HL-60 (cell line): ENCODE data around the gene WDR12.
"Not testable (repeated sequence)": the region's sequence is repeated elsewhere in the genome, so short reads cannot be mapped to it uniquely, and the experiment has no call there.

Source experiments
- DNase-seq, 2 experiments: peaks; one replicate each; pipeline ENCODE4 v3.0.0-alpha.2; 2010 to 2020; ENCODE audit warnings: low read depth in 1 of 2, low spot score in 1 of 2
- H3K27ac ChIP-seq: fragments of 250-450 bp; sonication (Bioruptor Pico); replicated peaks from 2 replicates; pipeline ENCODE4 v1.5.1; 2020; ENCODE audit warnings: mild to moderate bottlenecking, moderate library complexity
- H3K27me3 ChIP-seq: fragments of 250-450 bp; sonication (Bioruptor Pico); 2 replicates; pipeline ENCODE4 v1.5.1; 2021; ENCODE audit warnings: mild to moderate bottlenecking, moderate library complexity; ENCODE audit not compliant: insufficient read depth, poor library complexity, severe bottlenecking
- H3K4me3 ChIP-seq: replicated peaks from 2 replicates; pipeline ENCODE4 v1.5.1; 2011; ENCODE audit warnings: mild to moderate bottlenecking, control low read depth, low read length; ENCODE audit not compliant: insufficient read depth
- GABPA ChIP-seq: IDR thresholded peaks from 2 replicates; pipeline ENCODE4 v1.6.1; 2012; ENCODE audit warnings: low read depth
- POLR2AphosphoS5 ChIP-seq: IDR thresholded peaks from 2 replicates; pipeline ENCODE4 v1.6.1; 2012; ENCODE audit warnings: low read depth
- REST ChIP-seq: IDR thresholded peaks from 2 replicates; pipeline ENCODE4 v1.6.1; 2012; ENCODE audit warnings: low read depth; ENCODE audit not compliant: insufficient replicate concordance
- SPI1 ChIP-seq: IDR thresholded peaks from 2 replicates; pipeline ENCODE4 v1.6.1; 2012; ENCODE audit warnings: low read depth, mild to moderate bottlenecking, borderline replicate concordance
- long read RNA-seq: library from polyadenylated mRNA; unstranded; transcript quantifications from one replicate; pipeline ENCODE4 v2.0.0, GENCODE V29; 2020
- TF ChIP-seq, protein P1 (sequence below): IDR thresholded peaks from one replicate; pipeline ENCODE4 v1.5.1; 2011; ENCODE audit warnings: low read length, control low read depth, inconsistent platforms; ENCODE audit not compliant: insufficient read depth

Gene WDR12
- long read RNA-seq, full-length matches to known transcripts = 258 of 300 reads
- long read RNA-seq, partial matches to known transcripts = 13 of 300 reads
- long read RNA-seq, other reads (novel, unspliced or antisense) = 29 of 300 reads

GRCh38 chr2:202911512-202912341 lies at the start of gene WDR12, which contains the start of gene CARF:
Gene WDR12 (minus strand): TSS chr2:202911673. CDS start chr2:202911476, 197 bp downstream.
Gene CARF (plus strand): TSS chr2:202912275. CDS start chr2:202941903, 29,628 bp downstream.
- Histone ChIP-seq H3K27ac (peak within 1 kb of the TSS; percentile 93), H3K4me3 (peak within 1 kb of the TSS; percentile 84), H3K27me3 (no peaks in the 10 kb centered on the region)
- peak; percentile 54; the same call in 1 of the 2 replicates for TF ChIP-seq GABPA
- peak; percentile 72 for TF ChIP-seq REST
- TF ChIP-seq, protein P1, sequence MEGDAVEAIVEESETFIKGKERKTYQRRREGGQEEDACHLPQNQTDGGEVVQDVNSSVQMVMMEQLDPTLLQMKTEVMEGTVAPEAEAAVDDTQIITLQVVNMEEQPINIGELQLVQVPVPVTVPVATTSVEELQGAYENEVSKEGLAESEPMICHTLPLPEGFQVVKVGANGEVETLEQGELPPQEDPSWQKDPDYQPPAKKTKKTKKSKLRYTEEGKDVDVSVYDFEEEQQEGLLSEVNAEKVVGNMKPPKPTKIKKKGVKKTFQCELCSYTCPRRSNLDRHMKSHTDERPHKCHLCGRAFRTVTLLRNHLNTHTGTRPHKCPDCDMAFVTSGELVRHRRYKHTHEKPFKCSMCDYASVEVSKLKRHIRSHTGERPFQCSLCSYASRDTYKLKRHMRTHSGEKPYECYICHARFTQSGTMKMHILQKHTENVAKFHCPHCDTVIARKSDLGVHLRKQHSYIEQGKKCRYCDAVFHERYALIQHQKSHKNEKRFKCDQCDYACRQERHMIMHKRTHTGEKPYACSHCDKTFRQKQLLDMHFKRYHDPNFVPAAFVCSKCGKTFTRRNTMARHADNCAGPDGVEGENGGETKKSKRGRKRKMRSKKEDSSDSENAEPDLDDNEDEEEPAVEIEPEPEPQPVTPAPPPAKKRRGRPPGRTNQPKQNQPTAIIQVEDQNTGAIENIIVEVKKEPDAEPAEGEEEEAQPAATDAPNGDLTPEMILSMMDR = no peak
- TF ChIP-seq POLR2AphosphoS5 = peak; percentile 97
- 0 out of 2 replicates have a peak, but pooled peaks have one; percentile 17 for TF ChIP-seq SPI1
- peak; percentile 77 to 92 for DNase-seq

DNA sequence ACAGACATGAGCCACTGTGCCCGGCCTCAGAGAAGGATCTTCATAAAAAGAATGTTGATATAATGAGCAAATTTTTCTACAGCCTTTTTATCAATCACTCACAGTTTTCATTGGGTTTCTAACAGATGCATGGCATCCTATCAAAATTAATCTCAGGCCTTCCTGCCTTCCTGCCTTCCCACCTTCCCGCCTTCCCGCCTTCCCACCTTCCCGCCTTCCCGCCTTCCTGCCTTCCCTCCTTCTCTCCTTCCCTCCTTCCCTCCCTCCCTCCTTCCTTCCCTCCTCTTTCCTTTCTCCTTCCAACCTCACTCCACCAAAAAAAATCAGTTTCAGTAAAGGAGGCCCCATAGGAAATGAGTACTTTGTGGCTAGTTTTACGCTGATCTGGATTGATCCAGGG lies 49.1 kb upstream of the WDR12 start:
- H3K27ac ChIP-seq = no peak overlapping the region
- TF ChIP-seq, protein P1 = no peak
- no peak for TF ChIP-seq GABPA
- TF ChIP-seq POLR2AphosphoS5 = no peak
- no peak for TF ChIP-seq SPI1
- no peak for TF ChIP-seq REST
- no peaks in the 10 kb centered on the region for H3K27me3 ChIP-seq
- no peak for DNase-seq
- H3K4me3 ChIP-seq = no peak overlapping the region

- Histone ChIP-seq H3K27me3 (no peaks in the 10 kb centered on the region), H3K27ac (peak overlapping the region; percentile 13; the same call in 1 of the 2 replicates), H3K4me3 (no peak overlapping the region)
- peak; percentile 60; the same call in 1 of the 2 replicates for TF ChIP-seq SPI1
- 0 out of 2 replicates have a peak, but pooled peaks have one; percentile 32 for TF ChIP-seq GABPA
- TF ChIP-seq, protein P1 = no peak
- peak; percentile 61 to 62 for DNase-seq
These were observed 39.1 kb upstream of the WDR12 start for GRCh38 chr2:202950592-202950991.

- H3K27me3 ChIP-seq, H3K27ac ChIP-seq, H3K4me3 ChIP-seq, DNase-seq: not testable (repeated sequence)
These were observed 37.9 kb upstream of the WDR12 start for GRCh38 chr2:202949333-202949732.
